Measurements from ENCODE around the gene CS.

The CS gene

DNA sequence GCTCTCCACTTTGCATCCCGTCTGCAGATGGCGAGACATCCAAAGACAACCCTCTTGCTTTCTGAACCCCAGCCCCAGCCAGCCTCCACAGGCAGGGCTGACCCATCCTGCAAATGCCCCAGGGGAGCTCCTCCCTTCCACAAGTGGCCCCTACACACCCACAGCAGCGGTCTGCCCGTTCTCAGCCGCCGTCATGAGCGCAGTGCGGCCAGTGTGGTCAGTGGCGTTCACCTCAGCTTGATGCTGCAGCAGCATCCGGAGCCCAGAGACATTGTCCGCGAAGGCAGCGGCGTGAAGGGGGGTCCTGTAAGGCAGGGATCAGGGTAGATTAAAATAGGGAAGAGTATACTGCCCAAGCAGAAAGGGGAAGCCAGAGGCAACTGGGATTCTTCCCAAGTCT is 55.6 kb downstream of the CS start:
- H3K9me3 ChIP-seq (ENCODE audit: control insufficient read depth, low read length): no peaks in the 10 kb centered on the region
- TF ChIP-seq, protein P1, sequence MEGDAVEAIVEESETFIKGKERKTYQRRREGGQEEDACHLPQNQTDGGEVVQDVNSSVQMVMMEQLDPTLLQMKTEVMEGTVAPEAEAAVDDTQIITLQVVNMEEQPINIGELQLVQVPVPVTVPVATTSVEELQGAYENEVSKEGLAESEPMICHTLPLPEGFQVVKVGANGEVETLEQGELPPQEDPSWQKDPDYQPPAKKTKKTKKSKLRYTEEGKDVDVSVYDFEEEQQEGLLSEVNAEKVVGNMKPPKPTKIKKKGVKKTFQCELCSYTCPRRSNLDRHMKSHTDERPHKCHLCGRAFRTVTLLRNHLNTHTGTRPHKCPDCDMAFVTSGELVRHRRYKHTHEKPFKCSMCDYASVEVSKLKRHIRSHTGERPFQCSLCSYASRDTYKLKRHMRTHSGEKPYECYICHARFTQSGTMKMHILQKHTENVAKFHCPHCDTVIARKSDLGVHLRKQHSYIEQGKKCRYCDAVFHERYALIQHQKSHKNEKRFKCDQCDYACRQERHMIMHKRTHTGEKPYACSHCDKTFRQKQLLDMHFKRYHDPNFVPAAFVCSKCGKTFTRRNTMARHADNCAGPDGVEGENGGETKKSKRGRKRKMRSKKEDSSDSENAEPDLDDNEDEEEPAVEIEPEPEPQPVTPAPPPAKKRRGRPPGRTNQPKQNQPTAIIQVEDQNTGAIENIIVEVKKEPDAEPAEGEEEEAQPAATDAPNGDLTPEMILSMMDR (IDR thresholded peaks at IDR 0.05): no peak
- no peaks in the 10 kb centered on the region for H3K4me1 ChIP-seq
- H3K27me3 ChIP-seq (ENCODE audit: control insufficient read depth, insufficient read depth, low read length): no peaks in the 10 kb centered on the region
- no peak overlapping the region for H3K27ac ChIP-seq
- no peak overlapping the region for H3K4me2 ChIP-seq (ENCODE audit: low read length)
- no peak overlapping the region for H3K9ac ChIP-seq
- H3K79me2 ChIP-seq: peaks cover 6% of the 10 kb centered on the region
- no peaks in the 10 kb centered on the region for H3K36me3 ChIP-seq (ENCODE audit: control insufficient read depth, insufficient read depth, low read length)
- H2AFZ ChIP-seq: no peak overlapping the region
- H3K4me3 ChIP-seq (ENCODE audit: low read depth, low read length): no peak overlapping the region

DNA sequence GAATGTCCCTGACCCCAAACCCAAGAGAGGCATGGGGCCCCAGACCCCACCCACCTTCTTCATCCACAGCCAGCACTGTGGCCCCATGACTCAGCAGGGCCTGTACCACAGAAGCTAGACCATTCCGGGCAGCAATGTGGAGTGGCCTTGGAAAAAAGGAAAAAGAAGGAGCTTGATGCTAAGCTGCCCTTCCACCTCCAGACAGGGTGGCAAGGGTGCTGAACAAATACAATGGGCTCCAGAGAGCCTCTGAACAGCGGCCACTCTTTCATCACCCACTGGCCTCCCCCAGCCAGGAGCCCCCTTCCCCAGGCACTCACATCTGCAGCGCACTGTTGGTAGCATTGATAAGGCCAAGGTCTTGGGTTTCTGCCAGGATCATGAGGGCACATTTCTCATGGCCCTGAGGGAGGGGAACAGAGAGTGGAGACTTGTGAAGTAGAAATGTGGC is 56.4 kb downstream of the CS start:
- TF ChIP-seq, protein P1 (IDR thresholded peaks at IDR 0.05): no peak
- H3K27ac ChIP-seq: no peak overlapping the region

DNA sequence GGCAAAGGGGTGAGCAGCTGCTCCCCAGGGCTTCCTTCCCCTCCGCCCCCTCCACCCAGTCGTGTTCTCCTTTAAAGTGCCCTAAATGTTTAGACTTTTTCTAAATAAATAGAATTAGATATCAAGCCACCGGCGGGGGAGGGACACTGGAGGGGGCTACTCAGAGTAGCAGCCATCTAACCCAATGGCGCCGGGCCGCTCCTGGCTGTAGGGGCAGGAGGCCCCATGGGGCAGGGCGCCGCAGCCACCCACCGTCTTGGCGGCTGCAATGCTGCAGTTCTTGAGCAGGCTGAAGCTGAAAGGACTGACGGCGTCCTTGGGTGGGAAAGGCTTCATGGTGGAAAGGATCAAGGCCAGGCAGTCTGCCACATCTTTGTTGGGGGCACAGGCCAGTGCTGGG is 57.1 kb downstream of the CS start:
- TF ChIP-seq, protein P1 (IDR thresholded peaks at IDR 0.05): no peak
- no peak overlapping the region for H3K4me3 ChIP-seq (ENCODE audit: low read depth, low read length)
- no peak overlapping the region for H2AFZ ChIP-seq
- no peaks in the 10 kb centered on the region for H3K4me1 ChIP-seq
- no peak overlapping the region for H3K27ac ChIP-seq
- no peaks in the 10 kb centered on the region for H3K27me3 ChIP-seq (ENCODE audit: control insufficient read depth, insufficient read depth, low read length)
- no peaks in the 10 kb centered on the region for H3K9me3 ChIP-seq (ENCODE audit: control insufficient read depth, low read length)
- H3K9ac ChIP-seq: no peak overlapping the region
- H3K36me3 ChIP-seq (ENCODE audit: control insufficient read depth, insufficient read depth, low read length): no peaks in the 10 kb centered on the region
- no peak overlapping the region for H3K4me2 ChIP-seq (ENCODE audit: low read length)
- H3K79me2 ChIP-seq: no peaks in the 10 kb centered on the region

More for the DNA sequence above, 56.4 kb downstream of the CS start:
- Histone ChIP-seq H3K4me1 (no peaks in the 10 kb centered on the region), H3K4me2 (ENCODE audit: low read length) (no peak overlapping the region), H3K4me3 (ENCODE audit: low read depth, low read length) (no peak overlapping the region), H3K27me3 (ENCODE audit: control insufficient read depth, insufficient read depth, low read length) (no peaks in the 10 kb centered on the region), H2AFZ (no peak overlapping the region), H3K9ac (no peak overlapping the region), H3K79me2 (peaks cover 3% of the 10 kb centered on the region), H3K36me3 (ENCODE audit: control insufficient read depth, insufficient read depth, low read length) (no peaks in the 10 kb centered on the region), H3K9me3 (ENCODE audit: control insufficient read depth, low read length) (no peaks in the 10 kb centered on the region)

DNA sequence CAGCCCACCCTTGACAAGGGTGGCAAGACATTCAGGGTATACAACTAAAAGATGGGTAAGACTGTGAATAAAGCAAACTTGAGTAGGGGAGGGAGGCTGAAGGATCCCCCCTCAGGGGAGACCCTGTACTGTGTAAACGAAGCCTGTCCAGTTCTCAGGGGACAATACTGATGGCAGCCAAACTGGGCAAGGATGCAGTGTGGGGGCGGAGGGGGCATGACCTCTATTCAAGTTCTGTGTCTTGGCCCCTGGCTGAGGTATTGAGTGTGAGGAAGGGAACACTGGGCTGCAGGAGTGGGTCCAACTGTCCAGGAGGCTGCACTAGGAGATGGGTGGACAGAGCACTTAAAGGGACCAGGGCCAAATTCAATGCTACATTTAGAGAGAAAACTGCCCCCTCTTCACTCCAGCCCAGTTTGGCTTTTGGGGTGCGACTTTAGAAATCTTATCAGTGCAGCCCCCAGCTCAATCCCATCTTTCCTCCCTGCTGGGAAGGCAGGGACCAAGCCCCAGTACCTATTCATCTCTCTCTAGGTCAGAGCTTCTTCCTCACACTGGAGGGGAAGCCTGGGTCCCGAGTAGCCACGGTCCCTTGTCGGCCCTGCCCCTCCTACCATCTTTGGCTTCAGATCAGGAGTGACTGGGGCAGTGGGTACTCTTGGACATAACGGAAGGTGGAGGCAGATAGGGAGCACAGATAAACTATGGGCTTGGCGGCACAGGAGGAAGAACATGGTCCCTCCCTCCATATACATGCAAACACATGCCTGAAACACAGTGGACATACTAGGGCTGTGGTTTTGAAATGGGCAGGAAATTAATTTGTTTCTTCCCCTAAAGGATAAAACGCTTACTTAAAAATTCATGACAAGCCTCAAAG is 58.5 kb downstream of the CS start:
- TF ChIP-seq, protein P1 (IDR thresholded peaks at IDR 0.05): no peak
- Histone ChIP-seq H3K36me3 (ENCODE audit: control insufficient read depth, insufficient read depth, low read length) (no peaks in the 10 kb centered on the region), H2AFZ (no peak overlapping the region), H3K4me2 (ENCODE audit: low read length) (no peak overlapping the region), H3K27ac (no peak overlapping the region), H3K4me3 (ENCODE audit: low read depth, low read length) (no peak overlapping the region), H3K79me2 (no peaks in the 10 kb centered on the region), H3K4me1 (no peaks in the 10 kb centered on the region), H3K9ac (no peak overlapping the region), H3K9me3 (ENCODE audit: control insufficient read depth, low read length) (no peaks in the 10 kb centered on the region), H3K27me3 (ENCODE audit: control insufficient read depth, insufficient read depth, low read length) (no peaks in the 10 kb centered on the region)

DNA sequence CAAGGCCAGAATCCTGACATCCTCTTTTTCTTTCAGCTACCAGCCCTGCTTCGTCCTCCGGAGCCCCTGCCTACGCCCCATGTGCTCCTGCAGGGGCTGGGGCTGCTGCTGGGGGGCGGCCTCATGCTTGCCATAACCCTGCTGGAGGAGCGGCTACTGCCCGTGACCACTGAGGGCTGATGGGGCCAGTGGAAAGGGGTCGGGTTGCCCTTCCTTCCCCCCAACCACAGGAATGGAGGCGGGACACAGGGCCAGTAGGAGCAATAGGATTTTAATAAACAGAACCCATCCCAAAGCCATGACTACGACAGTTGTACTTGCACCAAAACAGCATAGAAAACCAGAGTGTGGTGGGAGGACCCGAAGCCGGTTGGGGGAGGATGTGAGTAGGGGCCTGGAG is 62.6 kb downstream of the CS start:
- no peak overlapping the region for H3K4me2 ChIP-seq (ENCODE audit: low read length)
- no peak overlapping the region for H2AFZ ChIP-seq
- no peaks in the 10 kb centered on the region for H3K36me3 ChIP-seq (ENCODE audit: control insufficient read depth, insufficient read depth, low read length)
- no peaks in the 10 kb centered on the region for H3K4me1 ChIP-seq
- TF ChIP-seq, protein P1 (IDR thresholded peaks at IDR 0.05): no peak
- no peak overlapping the region for H3K9ac ChIP-seq
- no peak overlapping the region for H3K27ac ChIP-seq
- H3K9me3 ChIP-seq (ENCODE audit: control insufficient read depth, low read length): no peaks in the 10 kb centered on the region
- H3K79me2 ChIP-seq: no peaks in the 10 kb centered on the region
- no peaks in the 10 kb centered on the region for H3K27me3 ChIP-seq (ENCODE audit: control insufficient read depth, insufficient read depth, low read length)
- no peak overlapping the region for H3K4me3 ChIP-seq (ENCODE audit: low read depth, low read length)
